Measurements from ENCODE around the gene KRTDAP. TPM values are rescaled to one million over a fixed set of nuclear protein-coding genes. Genes with fewer than 3 reads are reported as not detected.
"Not testable (repeated sequence)": the region's sequence is repeated elsewhere in the genome, so short reads cannot be mapped to it uniquely, and the experiment has no call there.

The KRTDAP gene
- polyA plus RNA-seq, 3 donors: 0.47 to 0.86 TPM; not detected in 1

DNA sequence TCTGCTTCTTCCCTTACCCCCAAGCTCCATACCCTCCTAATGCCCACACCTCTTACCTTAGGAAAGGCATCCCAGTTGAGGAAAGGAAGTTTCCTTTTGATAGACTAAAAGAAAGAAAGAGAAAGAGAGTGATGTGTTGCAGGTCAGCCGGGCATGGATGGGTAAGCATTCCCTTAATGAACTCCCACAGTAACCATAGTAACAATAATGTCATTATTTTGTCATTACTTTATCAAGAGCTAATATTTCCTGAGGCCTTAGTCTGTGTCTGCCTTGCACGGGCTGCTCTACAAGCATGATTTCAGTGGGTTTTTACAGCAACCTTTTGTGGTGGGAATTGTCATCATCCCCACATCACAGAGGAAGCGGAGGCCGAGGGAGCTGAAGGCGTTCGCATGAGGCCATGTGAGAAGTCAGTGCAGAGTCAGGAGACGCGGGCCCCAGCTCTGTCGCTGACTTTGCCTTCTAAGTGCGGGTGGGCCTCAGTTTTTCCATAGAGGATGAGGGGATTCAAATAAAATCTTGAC is 2.5 kb downstream of the KRTDAP start:
- no peak for DNase-seq (ENCODE audit: low read depth in 3 of 3, low spot score in 2 of 3)

DNA sequence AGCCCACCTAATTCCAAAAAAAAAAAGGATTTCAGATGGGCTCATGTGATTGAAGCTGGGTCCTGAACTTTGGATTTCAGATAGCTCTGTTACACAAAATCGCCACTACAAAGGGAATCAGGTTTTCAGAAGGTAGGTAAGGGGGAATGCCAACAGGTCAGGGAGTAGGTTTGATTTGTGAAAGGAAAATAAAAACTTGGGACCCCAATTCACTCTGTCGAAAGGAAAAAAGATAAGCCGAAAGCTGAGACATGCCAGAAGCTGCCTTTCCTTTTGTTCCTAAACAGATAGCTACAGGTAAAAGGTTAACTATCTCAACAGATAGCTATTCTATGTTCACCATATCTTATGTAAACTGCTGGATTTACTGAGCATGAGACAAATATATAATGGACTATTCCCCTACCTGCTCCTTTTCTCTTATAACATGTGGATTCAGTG is 4.0 kb downstream of the KRTDAP start:
- DNase-seq (ENCODE audit: low read depth in 3 of 3, low spot score in 2 of 3): no peak

DNA sequence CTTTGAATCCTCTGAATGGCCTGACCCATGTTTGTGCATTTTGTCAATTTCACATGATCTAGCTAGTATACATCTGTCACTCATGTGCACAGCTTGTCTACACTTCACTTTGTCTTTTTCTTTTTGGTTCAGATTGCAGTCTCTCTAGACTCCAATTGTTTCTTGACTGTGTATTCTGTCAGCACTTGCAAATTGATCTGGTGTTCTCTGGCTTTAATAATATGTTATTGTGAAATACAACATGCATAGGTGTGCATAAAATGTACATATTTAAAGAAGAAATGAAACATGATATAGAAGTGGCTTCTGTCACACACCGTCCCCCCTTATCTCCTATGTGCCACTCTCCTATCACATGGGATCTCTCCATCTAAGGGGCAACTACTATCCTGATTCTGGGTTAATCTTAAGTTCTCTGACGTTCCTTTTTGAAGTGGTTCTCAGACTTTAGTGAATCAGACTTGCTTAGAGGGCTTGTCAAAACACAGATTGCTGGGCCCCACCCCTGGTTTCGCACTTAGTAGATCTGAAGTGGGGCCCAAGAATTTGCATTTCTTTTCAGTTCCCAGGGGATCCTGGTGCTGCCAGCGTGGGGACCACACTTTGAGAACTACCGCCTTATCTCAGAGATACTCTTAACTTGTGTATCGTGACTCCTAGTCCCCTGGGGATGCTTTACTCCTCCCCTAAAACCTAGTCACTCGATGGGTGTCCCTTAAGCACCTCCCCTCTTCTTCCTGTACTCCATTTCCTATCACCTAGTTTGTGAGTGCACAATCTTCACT is 5.8 kb downstream of the KRTDAP start:
- no peak for DNase-seq (ENCODE audit: low read depth in 3 of 3, low spot score in 2 of 3)

DNA sequence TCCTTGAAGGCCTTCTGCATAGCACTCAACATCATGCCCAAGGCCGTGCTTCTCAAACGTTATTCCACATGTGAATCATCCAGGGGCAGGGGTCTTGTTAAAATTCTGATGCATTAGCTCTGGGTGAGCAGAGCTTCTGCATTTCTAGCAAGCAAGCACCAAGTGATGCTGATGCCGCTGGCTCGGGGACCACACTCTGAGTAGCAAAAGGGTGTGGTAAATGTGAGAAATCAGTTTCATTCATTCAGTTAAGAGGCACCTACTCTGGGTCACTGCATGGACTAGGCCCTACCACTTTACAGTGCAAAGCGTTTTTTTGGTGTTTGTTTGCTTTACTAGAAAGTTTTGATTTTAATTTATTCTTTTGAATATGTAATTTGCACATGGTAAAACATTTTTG is 7.2 kb downstream of the KRTDAP start:
- DNase-seq (ENCODE audit: low read depth in 3 of 3, low spot score in 2 of 3): no peak

DNA sequence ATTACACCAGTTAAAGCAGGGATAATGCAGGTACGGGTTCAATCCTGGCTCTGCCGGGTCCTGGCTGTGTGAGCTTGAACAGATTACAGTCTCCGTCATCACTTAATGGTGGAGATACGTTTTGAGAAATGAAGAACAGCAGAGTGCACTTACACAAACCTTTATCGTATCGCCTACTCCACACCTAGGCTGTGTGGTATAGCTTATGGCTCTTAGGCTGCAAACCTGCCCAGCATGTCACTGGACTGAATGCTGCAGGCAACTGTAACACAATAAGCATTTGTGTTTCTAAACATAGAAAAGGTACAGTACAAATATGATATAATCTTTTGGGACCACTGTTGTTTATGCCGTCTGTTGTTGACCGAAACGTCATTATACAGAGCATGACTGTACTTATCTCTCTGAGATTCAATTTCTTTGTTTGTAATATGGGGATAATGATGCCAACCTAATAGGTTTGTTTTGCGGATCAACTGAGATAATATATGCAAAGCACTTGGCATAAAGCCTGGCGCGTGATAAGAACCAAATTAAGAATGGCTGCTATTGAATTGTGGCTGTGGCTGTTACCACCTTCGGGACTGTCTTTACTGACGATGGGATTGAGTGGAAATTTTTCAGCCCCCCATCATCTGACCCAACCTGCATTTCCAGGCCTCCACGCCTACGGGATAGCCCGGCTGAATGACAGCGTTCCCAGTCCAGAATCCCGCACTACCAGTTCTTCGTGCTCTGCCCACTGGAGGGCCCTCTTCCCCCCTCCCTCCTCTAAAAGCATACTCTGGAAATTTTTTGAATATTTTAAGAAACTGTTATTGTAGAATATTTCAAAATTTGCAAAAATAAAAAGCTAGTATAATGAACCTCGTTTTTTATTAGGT is 11.2 kb downstream of the KRTDAP start:
- DNase-seq (ENCODE audit: low read depth in 3 of 3, low spot score in 2 of 3): no peak

DNA sequence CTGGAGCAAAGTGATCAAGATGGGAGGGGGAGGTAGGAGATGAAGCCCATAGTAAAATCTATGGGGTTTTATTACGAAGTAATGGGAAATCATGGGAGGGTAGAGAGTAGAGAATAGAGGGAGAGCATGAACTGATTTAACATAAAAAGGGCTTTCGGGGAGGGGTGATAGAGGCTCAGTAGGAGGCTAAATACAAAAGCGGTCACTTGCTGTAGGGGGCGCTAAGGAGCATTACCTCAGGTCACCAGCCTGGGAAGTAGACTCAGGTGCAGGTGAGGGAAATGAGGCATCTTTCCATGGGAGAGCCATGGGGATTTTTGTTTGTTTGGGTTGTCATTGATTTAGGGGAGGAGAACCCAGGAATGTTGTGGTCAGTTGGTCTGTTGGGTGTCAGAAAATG is 14.1 kb downstream of the KRTDAP start:
- no peak for DNase-seq (ENCODE audit: low read depth in 3 of 3, low spot score in 2 of 3)

DNA sequence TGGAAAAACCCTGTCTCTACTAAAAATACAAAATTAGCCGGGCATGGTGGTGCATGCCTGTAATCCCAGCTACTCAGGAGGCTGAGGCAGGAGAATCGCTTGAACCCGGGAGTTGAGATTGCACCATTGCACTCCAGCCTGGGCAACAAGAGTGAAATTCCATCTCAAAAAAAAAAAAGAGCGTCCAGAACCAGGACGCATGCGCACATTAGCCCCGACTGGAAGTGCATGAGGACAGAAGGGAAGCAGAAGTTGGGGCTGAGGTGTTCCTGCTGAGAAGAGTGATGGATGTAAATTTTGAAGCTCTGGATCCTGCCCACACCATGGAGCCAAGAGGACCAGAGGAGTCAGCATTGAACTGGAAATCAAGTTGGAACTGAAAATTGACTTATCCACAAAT is 15.7 kb downstream of the KRTDAP start:
- DNase-seq (ENCODE audit: low read depth in 3 of 3, low spot score in 2 of 3): not testable (repeated sequence)

DNA sequence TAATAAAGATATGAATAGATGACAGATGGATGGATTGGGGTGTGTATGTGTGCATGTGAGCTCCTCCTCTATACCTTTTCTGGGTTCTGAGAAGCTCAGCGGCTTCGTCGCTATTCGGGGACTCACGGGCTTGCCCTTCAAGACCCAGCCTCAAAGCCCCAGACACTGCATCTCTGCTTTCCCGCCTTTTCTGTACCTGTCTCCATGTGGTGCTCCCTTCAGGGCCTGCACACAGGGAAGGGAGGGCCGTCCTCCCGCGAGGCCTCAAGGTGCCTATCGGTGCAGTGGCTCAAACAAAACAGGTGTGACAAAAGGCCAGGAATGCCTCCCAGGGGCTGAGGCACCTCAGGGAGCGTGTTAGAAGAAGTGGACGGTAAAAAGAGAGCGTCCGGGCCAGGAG is 16.2 kb downstream of the KRTDAP start:
- DNase-seq (ENCODE audit: low read depth in 3 of 3, low spot score in 2 of 3): no peak

DNA sequence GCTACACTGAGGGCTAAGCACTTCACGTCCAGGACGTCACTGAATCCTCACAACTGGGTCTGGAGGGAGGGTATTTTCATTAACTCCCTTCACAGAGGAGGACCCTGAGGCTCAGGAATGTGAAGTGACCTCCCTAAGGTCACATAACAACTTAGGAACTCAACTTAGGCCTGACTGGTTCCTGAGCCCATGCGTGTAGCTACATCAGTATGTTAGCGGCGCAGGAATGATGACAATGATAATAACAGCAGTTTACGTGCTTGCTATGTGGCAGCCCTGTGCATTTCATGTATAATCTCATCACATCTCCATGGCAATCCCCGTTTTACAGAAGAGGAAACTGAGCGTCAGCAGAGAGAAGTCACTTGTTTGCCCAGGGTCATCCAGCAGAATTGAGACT is 18.3 kb downstream of the KRTDAP start:
- no peak for DNase-seq (ENCODE audit: low read depth in 3 of 3, low spot score in 2 of 3)

DNA sequence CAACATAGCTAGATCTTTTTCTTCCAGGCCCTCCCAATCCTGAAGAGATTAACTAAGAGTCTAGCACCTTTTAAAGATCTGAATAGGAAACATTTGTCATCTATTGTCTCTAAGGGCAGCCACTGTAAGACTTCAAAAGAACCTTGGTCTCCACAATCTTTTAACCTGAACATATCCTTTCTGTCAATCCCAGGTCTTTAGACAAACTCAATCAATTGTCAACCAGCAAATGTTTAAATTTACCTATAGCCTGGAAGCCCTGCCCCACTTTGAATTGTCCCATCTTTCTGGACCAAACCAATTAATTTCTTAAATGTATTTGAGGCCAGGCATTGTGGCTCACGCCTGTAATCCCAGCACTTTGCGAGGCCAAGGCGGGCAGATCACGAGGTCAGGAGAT is 19.2 kb downstream of the KRTDAP start:
- DNase-seq (ENCODE audit: low read depth in 3 of 3, low spot score in 2 of 3): not testable (repeated sequence)

DNA sequence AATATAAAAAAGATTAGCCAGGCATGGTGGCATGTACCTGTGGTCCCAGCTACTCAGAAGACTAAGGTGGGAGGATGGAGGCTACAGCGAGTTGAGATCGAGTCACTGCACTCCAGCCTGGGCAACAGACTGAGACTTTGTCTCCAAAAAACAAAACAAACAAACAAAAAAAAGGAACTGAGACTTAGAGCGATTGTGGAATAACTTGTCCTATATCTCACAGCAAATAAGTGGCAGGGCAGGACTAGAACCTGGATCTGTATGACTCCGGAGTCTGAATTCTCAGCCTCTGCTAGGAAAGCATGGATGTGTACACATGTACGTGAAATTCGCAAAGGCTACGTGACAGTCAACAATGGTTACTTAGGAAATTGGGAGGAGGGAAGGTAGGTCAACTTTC is 20.1 kb downstream of the KRTDAP start:
- no peak for DNase-seq (ENCODE audit: low read depth in 3 of 3, low spot score in 2 of 3)

DNA sequence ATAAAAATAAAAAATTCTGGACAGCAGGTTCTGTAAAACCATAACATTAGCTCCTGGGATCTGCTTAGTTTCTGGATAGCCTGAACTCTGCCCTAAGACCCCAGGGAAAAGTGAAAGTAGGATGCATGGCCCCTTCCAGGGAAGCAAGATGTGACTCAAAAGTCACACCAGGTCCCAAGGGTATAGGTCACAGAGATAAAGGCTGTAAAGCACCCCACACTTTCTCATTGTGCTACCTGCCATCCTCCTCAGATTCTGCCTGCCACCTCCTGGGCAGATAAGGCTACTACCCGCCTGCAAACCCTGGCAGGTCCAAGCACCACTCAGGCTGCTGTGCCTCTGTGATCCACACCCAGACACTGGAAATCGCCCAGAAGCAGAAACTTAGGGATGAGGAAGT is 21.6 kb downstream of the KRTDAP start:
- no peak for DNase-seq (ENCODE audit: low read depth in 3 of 3, low spot score in 2 of 3)

DNA sequence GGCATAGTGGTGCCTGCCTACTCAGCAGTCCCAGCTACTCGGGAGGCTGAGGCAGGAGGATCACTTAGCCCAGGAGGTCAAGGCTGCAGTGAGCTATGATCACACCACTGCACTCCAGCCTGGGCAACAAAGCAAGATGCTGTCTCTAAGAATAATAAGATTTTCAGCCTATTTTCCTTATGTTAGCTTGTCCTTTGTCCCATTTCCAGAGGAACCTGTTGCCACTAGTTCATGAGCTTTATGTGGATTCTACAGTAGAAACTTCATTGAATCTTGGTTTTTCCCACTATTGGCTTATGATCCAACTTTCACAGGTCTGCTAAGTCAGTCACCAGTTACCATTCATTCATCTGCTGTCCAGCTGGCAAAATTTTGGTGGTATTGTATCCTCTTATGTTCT is 24.0 kb downstream of the KRTDAP start:
- no peak for DNase-seq (ENCODE audit: low read depth in 3 of 3, low spot score in 2 of 3)

DNA sequence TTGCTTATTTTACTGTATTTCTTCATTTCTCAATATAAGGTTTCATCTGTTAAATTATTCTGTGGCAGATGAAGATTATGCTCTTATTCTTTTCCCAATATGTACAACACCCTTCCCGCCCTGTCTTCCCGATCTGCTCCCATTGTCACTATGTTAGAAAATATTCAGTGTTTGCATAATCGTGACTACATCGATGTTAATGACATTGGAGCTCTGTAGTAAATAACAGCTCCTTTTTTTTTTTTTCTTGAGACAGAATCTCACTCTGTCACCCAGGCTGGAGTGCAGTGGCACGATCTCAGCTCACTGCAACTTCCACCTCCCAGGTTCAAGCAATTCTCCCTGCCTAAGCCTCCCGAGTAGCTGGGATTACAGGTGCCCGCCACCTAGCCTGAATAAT is 27.3 kb downstream of the KRTDAP start:
- not testable (repeated sequence) for DNase-seq (ENCODE audit: low read depth in 3 of 3, low spot score in 2 of 3)

DNA sequence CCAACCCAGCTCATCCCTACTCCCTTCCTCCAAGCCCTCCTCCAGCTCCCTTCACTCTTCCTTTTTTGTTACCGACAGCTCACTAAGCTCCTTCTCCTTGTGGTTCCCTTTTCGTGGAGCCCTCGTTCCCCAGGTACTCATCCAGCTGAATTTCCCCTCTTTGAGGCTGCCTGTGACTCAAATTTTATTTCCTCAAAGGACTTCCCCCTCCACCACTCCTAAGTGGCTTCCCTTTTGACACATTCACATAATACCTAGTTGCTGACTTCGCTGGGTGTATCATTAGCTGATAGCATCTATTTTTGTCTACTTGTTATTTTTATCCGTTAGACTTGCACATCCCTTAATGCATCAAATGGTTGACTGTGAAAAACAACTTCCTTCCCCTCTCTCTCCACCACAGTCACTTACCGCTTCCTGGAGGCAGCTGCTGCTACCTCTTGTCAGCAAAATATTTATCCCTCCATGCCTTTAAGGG is 27.7 kb downstream of the KRTDAP start:
- no peak for DNase-seq (ENCODE audit: low read depth in 3 of 3, low spot score in 2 of 3)

DNA sequence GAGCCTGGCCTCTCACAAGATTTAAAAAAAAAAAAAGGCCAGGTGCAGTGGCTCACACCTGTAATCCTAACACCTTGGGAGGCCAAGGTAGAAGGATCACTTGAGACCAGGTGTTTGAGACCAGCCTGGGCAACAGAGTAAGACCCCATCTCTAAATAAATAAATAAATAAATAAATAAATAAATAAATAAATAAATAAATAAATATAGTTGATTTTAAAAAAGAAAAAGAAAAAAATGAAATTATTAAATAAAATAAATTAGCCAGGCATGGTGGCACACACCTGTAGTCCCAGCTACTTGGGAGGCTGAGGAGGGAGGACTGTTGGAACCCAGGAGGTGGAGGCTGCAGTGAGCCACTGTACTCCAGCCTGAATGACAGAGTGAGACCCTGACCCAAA is 28.5 kb downstream of the KRTDAP start:
- DNase-seq (ENCODE audit: low read depth in 3 of 3, low spot score in 2 of 3): not testable (repeated sequence)

DNA sequence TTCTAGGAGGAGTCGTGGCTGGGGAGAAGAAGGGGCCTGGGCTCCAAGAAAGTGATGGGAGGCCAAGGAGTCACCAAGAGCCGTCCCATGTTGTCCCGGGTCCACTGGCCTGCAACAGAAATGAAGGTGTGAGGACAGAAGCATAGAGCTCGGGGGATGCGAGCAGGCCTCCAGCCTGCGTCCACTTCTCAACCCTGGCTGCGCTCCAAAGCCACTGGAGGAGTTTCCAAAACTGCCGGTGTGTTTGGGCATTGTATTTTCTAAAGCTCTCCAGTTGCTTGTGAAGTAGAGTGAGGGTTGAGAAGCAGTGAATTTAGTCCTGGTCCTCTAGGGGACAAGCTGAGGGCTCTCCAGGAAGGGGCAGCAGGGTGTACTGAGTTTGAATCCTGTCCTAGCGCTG is 29.2 kb downstream of the KRTDAP start:
- no peak for DNase-seq (ENCODE audit: low read depth in 3 of 3, low spot score in 2 of 3)

DNA sequence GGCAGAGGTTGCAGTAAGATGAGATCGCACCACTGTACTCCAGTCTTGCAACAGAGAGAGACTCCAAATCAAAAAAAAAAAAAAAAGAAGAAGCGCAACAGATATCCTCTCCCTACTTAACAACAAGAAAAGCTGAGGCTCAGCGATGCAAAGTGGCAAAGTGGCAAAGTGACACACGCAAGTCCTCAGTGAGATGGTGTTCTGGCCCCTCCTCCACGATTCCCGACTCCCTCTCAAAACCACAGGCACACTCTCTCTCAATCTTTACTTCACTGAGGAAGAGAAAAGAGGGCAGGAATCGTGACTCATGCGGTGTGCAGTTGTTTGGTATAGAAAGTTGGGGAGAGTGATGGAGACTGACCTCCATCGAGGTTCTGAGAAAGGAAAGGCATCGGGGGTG is 29.7 kb downstream of the KRTDAP start:
- DNase-seq (ENCODE audit: low read depth in 3 of 3, low spot score in 2 of 3): no peak

DNA sequence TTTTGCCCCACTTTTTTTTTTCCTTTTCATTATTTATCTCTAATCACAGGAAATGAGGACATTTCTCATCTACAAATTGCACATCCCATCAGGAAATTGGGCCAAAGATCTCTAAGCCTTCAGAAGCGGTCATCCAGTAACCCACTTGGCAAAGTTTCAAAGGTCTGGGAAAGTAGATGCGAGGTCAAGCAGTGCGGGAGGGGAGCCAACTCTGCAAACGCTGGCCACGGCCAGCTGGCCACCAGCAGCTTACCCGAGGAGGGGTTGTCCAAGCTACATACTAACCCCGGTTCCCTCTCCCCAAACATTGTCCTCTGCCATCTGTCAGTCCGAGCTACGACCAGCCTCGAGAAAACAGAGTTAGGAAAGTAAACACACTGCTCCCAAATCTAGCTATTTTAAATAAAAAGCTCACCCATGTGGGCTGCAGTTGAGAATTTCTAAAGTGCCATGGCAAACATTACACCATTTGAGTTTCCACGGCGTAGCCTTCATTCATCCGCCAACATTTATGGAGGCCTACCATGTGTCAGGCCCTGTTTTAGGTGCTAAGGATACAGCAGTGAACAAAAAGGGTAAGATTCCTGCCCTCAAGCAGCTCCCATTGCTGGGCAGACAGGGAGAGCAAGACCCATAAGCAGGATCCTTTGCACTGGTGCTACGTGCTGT is 30.7 kb downstream of the KRTDAP start:
- DNase-seq (ENCODE audit: low read depth in 3 of 3, low spot score in 2 of 3): no peak

DNA sequence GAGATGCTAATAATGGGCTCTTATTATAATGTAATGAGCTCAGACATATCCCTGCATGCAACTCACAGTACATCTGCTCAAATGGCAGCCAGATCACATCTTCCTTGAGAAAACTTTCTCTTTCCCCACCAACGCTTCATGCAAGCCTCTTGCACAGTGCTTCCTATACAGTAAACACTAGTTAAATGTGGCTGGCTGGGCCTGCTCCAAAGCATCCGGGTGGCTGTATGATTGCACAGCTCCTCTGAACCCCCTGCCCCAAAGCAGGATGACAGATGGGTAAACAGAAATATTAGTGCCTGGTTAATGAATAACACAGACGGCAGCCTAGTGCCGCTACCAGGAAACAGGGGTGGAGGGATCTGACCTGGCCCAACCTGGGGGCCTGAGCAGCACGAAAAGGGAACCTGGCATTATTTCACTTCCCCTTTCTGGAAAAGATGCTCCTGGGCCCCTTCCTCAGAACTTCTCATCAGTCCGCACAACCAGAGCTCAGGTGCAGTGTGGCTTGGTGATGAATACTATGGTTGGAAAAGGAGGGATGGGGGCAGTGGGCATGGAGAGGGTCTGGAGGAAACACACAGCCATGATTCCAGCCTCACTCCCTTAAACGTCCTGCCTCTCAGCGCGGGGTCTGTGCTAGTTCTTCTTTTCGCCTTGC is 31.4 kb downstream of the KRTDAP start:
- no peak for DNase-seq (ENCODE audit: low read depth in 3 of 3, low spot score in 2 of 3)

Data from right renal cortex interstitium (tissue), 3 donors.